ENCODE data around the gene FBXL17.

- TF ChIP-seq, protein P1, sequence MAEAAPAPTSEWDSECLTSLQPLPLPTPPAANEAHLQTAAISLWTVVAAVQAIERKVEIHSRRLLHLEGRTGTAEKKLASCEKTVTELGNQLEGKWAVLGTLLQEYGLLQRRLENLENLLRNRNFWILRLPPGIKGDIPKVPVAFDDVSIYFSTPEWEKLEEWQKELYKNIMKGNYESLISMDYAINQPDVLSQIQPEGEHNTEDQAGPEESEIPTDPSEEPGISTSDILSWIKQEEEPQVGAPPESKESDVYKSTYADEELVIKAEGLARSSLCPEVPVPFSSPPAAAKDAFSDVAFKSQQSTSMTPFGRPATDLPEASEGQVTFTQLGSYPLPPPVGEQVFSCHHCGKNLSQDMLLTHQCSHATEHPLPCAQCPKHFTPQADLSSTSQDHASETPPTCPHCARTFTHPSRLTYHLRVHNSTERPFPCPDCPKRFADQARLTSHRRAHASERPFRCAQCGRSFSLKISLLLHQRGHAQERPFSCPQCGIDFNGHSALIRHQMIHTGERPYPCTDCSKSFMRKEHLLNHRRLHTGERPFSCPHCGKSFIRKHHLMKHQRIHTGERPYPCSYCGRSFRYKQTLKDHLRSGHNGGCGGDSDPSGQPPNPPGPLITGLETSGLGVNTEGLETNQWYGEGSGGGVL (tag by site-specific recombination; IDR thresholded peaks at IDR 0.05), result no peak
- TF ChIP-seq CTCF (tag by site-specific recombination; IDR thresholded peaks at IDR 0.05), result no peak
Observed at GRCh38 chr5:107952450-107952849, 429.4 kb downstream of the FBXL17 start.
